GM21528 (cell line): ENCODE measurements around the gene DNASE2.
A peak's percentile ranks its signal among the peaks of the same experiment; 100 is the strongest.
"Not testable (repeated sequence)": the region's sequence is repeated elsewhere in the genome, so short reads cannot be mapped to it uniquely, and the experiment has no call there.

ENCODE experiments used
- ATAC-seq: cut with Tn5 transposase; IDR thresholded peaks from one replicate; pipeline ENCODE4 v1.9.1; 2021; ENCODE audit warnings: mild to moderate bottlenecking, moderate library complexity; ENCODE audit not compliant: unreplicated experiment, low FRiP score

The DNASE2 gene, protein sequence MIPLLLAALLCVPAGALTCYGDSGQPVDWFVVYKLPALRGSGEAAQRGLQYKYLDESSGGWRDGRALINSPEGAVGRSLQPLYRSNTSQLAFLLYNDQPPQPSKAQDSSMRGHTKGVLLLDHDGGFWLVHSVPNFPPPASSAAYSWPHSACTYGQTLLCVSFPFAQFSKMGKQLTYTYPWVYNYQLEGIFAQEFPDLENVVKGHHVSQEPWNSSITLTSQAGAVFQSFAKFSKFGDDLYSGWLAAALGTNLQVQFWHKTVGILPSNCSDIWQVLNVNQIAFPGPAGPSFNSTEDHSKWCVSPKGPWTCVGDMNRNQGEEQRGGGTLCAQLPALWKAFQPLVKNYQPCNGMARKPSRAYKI

GRCh38 chr19:12881172-12881808, at the start of gene DNASE2:
Gene DNASE2, minus strand, starts transcription at chr19:12881449. Its CDS starts 74 bp downstream, at chr19:12881375.
- ATAC-seq = peak; percentile 79

DNA sequence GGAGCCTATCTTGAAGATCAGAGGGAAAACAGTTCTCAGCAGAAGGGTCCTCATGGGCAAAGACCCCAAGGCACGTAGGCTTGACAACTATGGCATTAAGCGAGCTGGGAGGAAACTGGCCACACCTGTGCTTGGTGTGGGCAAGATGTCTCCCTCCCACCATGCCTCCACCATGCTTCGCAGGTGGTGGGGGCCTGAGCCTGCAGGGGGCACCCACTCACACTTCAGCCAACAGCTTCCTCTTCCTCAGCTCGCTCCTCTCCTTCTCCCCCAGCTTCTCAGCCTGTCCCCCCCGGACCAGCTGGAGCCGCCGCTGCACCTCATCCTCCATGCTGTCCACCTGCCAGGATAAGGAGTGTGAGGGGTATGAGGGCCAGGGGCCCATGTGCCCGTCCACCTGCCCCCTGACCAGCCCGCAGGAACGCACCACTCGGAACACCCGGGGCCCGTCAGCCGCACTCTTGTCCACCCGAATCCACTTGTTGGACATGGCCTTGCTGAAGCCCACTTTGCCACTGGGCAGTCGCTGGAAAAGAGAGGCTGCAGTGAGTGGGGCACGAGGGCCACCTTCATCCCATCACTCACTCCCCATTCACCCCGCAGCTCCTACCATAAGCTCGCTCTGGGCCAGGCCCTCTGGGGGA, 48.9 kb upstream of the DNASE2 start:
- no peak for ATAC-seq

- ATAC-seq = no peak
Measured at GRCh38 chr19:12924621-12925310, 43.5 kb upstream of the DNASE2 start.

DNA sequence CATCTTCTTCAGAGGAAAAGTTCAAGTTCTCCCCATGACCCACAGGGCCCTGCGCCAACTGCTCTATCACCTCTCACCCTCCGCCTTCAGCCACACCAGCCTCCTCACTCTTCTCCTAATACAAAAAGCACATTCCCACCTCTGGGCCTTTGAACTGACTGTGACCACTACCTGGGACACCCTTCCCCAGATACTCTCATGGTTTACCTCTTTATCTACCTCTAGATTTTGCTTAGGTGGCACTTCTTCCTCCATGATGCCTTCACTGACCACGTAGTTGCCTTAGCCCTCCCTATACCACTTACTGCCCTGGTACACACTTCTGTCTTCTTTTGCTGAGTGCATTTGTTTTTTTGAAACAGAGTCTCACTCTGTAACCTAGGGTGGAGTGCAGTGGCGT, 41.7 kb upstream of the DNASE2 start:
- ATAC-seq = no peak

- ATAC-seq = no peak
Measured at GRCh38 chr19:12921047-12921446, 39.8 kb upstream of the DNASE2 start.

- no peak for ATAC-seq
Measured at GRCh38 chr19:12918253-12918652, 37.0 kb upstream of the DNASE2 start.

DNA sequence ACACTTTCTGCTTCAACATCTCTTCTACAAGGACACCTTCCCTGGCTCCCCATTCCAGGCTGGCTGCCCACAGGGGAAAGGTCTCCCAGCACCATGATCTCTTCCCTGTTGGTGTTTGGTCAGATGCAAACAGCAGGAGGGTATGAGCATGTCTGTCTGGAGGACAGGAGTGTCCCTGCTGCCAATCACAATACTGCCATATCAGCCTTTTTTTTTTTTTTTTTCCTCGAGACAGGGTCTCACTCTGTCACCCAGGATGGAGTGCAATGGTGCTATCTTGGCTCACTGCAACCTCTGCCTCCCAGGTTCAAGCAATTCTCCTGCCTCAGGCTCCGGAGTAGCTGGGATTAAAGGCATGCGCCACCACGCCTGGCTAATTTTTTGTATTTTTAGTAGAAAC, 34.6 kb upstream of the DNASE2 start:
- ATAC-seq = not testable (repeated sequence)

DNA sequence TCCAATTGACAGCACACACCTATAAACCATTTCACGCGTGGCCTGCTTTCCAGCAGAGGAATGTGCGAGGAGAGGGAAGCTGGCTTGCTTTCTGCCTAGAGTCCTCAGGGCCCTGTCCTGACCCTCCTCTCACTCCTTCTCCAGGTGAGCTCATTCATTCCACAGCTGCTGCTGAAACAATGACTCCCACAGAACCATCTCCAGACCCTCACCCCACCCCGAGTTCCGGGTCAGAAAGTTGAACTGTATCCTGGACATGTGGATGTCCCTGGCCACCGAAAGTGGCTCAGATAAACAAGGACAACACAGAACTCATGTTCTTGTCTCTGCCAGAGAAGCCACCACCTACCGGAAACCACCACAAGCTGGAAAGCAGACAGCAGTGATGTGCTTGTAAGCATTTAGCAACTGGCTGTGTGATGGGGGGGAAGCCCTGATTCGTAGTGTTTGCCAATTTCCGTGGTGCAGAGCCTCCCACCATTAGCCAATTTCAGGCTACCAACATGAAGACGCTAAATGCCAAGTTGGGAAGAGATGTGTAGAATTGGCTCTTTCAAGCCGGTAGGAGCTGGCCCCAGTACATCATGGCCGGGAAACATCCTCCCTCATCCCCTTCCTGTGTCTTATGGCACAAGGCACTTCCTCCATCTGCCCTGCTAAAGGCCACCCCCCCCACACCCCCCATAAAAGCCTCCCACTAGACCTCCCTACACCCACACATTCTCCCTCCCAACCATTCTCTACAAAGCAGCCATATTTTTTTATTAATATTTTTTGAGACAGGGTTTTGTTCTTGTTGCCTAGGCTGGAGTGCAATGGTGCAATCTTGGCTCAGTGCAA, 32.8 kb upstream of the DNASE2 start:
- ATAC-seq = no peak

- ATAC-seq = no peak
Measured at GRCh38 chr19:12913011-12913561, 31.8 kb upstream of the DNASE2 start.

DNA sequence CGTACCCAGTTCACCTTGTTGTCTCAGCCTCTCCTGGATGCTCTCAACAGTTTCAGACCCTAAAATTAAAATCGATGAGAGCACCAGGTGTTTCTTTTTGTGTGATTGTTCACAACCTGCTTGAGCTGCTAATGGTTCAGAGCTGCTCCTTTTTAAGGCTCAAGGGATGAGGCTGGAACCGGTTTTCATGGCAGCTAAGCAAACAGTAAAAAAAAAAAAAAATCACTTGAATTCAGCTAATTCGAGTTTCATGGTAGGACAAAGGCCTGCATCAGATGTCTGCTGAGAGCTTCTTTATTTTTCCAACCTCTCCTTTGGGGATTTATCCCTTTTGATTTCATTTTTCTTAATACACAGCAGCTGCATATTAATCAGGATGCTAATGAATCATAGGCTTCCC, 31.3 kb upstream of the DNASE2 start:
- ATAC-seq = no peak

DNA sequence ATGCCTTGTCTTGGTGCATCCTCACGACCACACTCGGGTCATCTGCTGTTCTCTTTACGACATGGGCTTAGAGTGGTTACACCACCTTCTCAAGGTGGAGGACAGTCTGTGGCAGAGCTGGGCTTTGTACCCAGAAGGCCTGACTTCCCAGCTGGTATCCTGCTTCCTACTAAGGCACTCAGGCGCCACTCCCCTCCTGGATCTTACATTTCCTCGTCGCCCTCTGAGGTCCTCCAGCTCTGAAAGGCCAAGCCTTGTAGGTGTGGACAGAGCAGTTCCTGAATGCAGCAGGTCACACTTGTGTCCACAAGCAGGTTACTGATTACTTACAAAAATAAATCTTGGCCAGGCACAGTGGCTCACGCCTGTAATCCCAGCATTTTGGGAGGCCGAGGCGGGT, 25.9 kb upstream of the DNASE2 start:
- ATAC-seq = no peak

DNA sequence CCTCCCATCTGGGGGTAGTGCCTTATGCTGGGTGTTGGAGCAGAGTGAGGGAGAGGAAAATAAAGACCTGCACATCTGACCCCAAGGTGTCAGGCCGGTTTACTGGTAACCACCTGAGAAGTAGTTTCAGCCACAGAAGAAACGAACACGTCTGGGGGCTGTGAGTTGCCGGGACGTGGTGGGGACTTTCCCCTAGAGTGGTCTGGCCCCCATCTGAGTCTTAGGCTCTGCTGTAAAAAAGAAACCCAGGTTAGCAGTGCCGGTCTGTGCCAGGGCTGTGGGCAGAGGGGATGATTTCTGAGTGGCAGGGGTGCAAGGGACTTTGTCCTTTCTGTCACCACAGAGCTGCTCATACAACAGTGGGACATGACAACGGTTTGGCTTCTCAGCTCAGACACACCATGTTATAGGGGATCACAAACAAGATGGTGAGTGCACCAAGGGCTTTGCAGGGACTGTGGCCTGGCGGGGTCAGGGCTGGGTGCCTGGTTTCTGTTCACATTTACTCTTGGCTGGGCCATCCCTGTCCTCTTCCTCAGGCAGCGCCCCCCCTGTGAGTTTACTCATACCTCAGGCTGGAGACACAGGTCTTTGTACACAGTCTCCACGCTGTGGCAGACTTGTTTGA, 18.8 kb upstream of the DNASE2 start:
- ATAC-seq = peak; percentile 65

DNA sequence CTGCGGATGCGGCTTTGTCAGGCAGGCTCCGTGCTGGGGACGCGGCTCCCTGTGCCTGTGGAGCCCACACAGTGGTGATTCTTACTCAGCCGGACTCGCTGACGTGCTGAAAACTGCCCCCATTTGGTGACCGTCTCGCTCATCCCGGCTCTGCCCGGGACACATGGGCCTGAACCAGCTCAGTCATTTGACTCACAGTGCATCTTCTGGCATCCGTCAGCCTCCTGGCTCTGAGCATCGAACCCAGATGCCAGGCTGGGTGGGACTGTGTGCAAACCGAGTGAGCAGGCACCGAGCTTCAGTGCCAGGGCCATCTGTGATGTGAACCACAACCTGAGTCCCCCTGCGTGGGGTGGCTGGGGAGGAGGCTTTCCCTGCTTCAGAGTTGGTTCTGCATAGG, 15.2 kb upstream of the DNASE2 start:
- no peak for ATAC-seq

- ATAC-seq = no peak
Measured at GRCh38 chr19:12893582-12893981, 12.3 kb upstream of the DNASE2 start.

DNA sequence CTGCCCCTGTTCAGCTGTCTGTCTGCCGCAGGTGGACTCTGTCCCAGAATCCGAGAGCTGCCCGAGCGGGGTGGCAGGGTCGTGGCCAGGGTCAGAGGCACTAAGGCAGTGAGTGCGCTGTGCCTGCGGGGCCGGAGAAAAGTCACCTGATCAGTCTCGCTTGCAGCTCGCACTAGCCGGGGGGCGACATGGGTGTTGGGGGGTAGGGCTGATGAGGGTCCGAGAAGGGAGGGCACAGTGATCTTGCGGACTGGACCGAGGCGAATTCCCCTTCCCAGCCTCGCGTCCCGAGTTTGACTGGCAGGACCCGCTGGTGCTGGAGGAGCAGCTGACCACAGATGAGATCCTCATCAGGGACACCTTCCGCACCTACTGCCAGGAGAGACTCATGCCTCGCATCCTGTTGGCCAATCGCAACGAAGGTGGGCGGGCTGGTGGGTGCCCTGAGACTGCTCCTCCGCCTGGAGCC, 10.3 kb upstream of the DNASE2 start:
- no peak for ATAC-seq

- peak; percentile 92 for ATAC-seq
Measured at GRCh38 chr19:12890787-12891552, 9.7 kb upstream of the DNASE2 start, which contains the start of gene GCDH. Gene GCDH, plus strand, starts transcription at chr19:12891160. Its CDS starts 145 bp downstream, at chr19:12891305.

DNA sequence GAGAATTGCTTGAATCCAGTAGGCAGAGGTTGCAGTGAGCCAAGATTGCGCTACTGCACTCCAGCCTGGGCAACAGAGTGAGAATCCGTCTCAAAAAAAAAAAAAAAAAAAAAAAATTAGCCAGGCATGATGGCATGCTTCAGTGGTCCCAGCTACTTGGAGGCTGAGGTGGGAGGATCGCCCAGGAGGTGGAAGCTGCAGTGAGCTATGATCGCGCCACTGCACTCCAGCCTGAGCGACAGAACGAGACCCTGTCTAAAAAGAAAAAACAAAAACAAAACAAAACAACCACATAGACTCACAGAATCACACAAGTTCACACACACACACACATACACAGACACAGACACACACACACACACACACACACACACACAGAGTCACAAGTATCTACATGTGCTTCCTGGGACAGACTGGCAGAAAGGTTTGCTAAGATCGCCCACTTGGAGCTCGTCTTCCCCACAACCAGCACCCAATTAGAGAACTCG, 9.1 kb upstream of the DNASE2 start:
- not testable (repeated sequence) for ATAC-seq

DNA sequence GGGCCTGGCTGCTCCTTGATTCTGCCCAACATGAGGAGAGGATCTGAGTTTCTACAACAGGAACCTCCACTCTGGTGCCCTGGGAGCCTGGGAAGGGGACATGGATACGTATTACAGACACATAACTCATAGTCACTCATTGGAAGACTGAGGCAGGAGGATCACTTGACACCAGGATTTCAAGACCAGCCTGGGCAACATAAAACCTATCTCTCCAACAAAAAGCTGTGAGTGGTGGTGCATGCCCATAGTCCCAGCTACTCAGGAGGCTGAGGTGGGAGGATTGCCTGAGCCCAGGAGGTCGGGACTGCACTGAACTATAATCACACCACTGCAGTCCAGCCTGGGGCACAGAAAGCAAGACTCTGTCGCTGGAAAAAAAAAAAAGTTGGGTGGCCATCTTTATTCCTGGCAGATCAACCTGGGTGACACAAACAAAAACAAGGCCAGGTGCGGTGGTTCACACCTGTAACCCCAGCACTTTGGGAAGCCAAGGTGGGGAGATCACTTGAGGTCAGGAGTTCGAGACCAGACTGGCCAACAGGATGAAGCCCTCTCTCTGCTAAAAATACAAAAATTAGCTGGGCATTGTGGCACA, 6.9 kb upstream of the DNASE2 start:
- ATAC-seq = no peak
